NCI-H345 (cell line): Measurements from ENCODE around the gene CTIF.
"Not testable (repeated sequence)": the region's sequence is repeated elsewhere in the genome, so short reads cannot be mapped to it uniquely, and the experiment has no call there.

Experiments used
- DNase-seq: peaks from one replicate; lab custom pipeline; 2025; lab: John Stamatoyannopoulos, UW

The CTIF gene

GRCh38 chr18:48708807-48709206 lies 170.0 kb downstream of the CTIF start:
- no peak for DNase-seq

- DNase-seq, result no peak
These were observed 170.7 kb downstream of the CTIF start for GRCh38 chr18:48709371-48710062.

- no peak for DNase-seq
These were observed 173.0 kb downstream of the CTIF start for GRCh38 chr18:48711651-48712486.

- DNase-seq, result no peak
These were observed 174.5 kb downstream of the CTIF start for GRCh38 chr18:48713309-48713708.

GRCh38 chr18:48714873-48715272 lies 176.0 kb downstream of the CTIF start:
- no peak for DNase-seq

GRCh38 chr18:48715711-48716361 lies 177.0 kb downstream of the CTIF start:
- no peak for DNase-seq

GRCh38 chr18:48717227-48717626 lies 178.4 kb downstream of the CTIF start:
- not testable (repeated sequence) for DNase-seq

- DNase-seq, result no peak
These were observed 179.6 kb downstream of the CTIF start for GRCh38 chr18:48718251-48718959.

GRCh38 chr18:48719388-48719787 lies 180.6 kb downstream of the CTIF start:
- no peak for DNase-seq

- no peak for DNase-seq
These were observed 181.3 kb downstream of the CTIF start for GRCh38 chr18:48719974-48720654.

GRCh38 chr18:48720655-48721025 lies 181.8 kb downstream of the CTIF start:
- DNase-seq, result no peak

GRCh38 chr18:48721312-48721711 lies 182.5 kb downstream of the CTIF start:
- DNase-seq, result no peak

GRCh38 chr18:48723016-48723415 lies 184.2 kb downstream of the CTIF start:
- no peak for DNase-seq

GRCh38 chr18:48723837-48724236 lies 185.0 kb downstream of the CTIF start:
- DNase-seq, result no peak

GRCh38 chr18:48724442-48724841 lies 185.6 kb downstream of the CTIF start:
- DNase-seq, result no peak

GRCh38 chr18:48724939-48725338 lies 186.1 kb downstream of the CTIF start:
- DNase-seq, result no peak

GRCh38 chr18:48725562-48725961 lies 186.7 kb downstream of the CTIF start:
- no peak for DNase-seq

GRCh38 chr18:48727681-48728080 lies 188.8 kb downstream of the CTIF start:
- no peak for DNase-seq

GRCh38 chr18:48728204-48728833 lies 189.5 kb downstream of the CTIF start:
- no peak for DNase-seq

GRCh38 chr18:48729404-48729803 lies 190.6 kb downstream of the CTIF start:
- DNase-seq, result no peak

GRCh38 chr18:48730010-48730409 lies 191.2 kb downstream of the CTIF start:
- DNase-seq, result no peak
